Uterus (tissue), 2 donors: ENCODE results near the gene FLRT1.

ENCODE experiments used
- POLR2A ChIP-seq, 2 donors: fragments of 450-650 bp; IDR thresholded peaks; one replicate each; pipeline ENCODE4 v1.6.1; 2016; ENCODE audit warnings: antibody characterized with exemption in 2 of 2, mild to moderate bottlenecking in 1 of 2, moderate library complexity in 1 of 2
- TF ChIP-seq, protein P1 (sequence below), 4 experiments: fragments of 200-600 bp in 2 of 4; fragments of 450-650 bp in 2 of 4; sonication (generic) in 2 of 4; IDR thresholded peaks; one replicate each; pipeline ENCODE4 v1.5.1; 2016 to 2019; ENCODE audit warnings: antibody characterized with exemption in 4 of 4, mild to moderate bottlenecking in 2 of 4, moderate library complexity in 1 of 4

DNA sequence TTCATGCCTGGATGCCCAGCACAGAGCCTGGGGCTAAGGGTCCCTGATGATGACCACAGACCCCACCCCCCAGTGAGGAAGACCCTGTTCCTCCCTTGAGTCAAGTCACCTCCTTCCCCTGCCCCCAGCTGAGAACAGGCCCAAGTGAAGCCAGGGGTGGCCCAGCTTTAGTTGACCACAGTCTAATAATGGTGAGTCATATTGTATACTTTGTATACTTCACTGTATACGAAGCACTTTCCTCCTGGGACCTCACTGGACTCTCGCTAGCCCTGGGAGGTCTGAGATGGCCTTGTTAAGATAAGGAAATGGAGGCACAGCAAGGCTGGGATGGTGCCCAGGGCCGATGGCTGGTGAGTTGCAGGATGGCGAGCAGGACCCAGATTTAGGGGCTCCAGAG lies 3.7 kb upstream of the FLRT1 start:
- TF ChIP-seq POLR2A (IDR thresholded peaks at IDR 0.05): no peak
- TF ChIP-seq, protein P1, sequence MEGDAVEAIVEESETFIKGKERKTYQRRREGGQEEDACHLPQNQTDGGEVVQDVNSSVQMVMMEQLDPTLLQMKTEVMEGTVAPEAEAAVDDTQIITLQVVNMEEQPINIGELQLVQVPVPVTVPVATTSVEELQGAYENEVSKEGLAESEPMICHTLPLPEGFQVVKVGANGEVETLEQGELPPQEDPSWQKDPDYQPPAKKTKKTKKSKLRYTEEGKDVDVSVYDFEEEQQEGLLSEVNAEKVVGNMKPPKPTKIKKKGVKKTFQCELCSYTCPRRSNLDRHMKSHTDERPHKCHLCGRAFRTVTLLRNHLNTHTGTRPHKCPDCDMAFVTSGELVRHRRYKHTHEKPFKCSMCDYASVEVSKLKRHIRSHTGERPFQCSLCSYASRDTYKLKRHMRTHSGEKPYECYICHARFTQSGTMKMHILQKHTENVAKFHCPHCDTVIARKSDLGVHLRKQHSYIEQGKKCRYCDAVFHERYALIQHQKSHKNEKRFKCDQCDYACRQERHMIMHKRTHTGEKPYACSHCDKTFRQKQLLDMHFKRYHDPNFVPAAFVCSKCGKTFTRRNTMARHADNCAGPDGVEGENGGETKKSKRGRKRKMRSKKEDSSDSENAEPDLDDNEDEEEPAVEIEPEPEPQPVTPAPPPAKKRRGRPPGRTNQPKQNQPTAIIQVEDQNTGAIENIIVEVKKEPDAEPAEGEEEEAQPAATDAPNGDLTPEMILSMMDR (IDR thresholded peaks at IDR 0.05): no peak
